ENCODE results near the gene TMEM151B.
"Not testable (repeated sequence)": the region's sequence is repeated elsewhere in the genome, so short reads cannot be mapped to it uniquely, and the experiment has no call there.

Gene TMEM151B

GRCh38 chr6:44342489-44342888 lies 72.2 kb downstream of the TMEM151B start, which contains the start of gene SPATS1:
Gene SPATS1 (plus strand): TSS chr6:44342650. CDS start chr6:44343096, 446 bp downstream.
- DNase-seq (ENCODE audit: low read depth in 2 of 2): no peak
- TF ChIP-seq CTCF (IDR thresholded peaks at IDR 0.05; ENCODE audit: low read depth, low read length): no peak
- H3K4me3 ChIP-seq (replicated peaks in 1 of 2; ENCODE audit: low read depth in 2 of 2, low read length in 2 of 2): no peak within 1 kb of the TSS

GRCh38 chr6:44346818-44347217 lies 76.6 kb downstream of the TMEM151B start:
- DNase-seq (ENCODE audit: low read depth in 2 of 2); H3K4me3 ChIP-seq (replicated peaks in 1 of 2; ENCODE audit: low read depth in 2 of 2, low read length in 2 of 2): not testable (repeated sequence)

- TF ChIP-seq CTCF (IDR thresholded peaks at IDR 0.05; ENCODE audit: low read depth, low read length): no peak
- no peak overlapping the region for H3K4me3 ChIP-seq (replicated peaks in 1 of 2; ENCODE audit: low read depth in 2 of 2, low read length in 2 of 2)
- no peak for DNase-seq (ENCODE audit: low read depth in 2 of 2)
Measured at GRCh38 chr6:44349904-44350649, 79.8 kb downstream of the TMEM151B start.

GRCh38 chr6:44350650-44350994 lies 80.4 kb downstream of the TMEM151B start:
- H3K4me3 ChIP-seq (replicated peaks in 1 of 2; ENCODE audit: low read depth in 2 of 2, low read length in 2 of 2); DNase-seq (ENCODE audit: low read depth in 2 of 2): not testable (repeated sequence)

- no peak for TF ChIP-seq CTCF (IDR thresholded peaks at IDR 0.05; ENCODE audit: low read depth, low read length)
- H3K4me3 ChIP-seq (replicated peaks in 1 of 2; ENCODE audit: low read depth in 2 of 2, low read length in 2 of 2): no peak overlapping the region
- no peak for DNase-seq (ENCODE audit: low read depth in 2 of 2)
Measured at GRCh38 chr6:44352259-44352658, 82.0 kb downstream of the TMEM151B start.

- TF ChIP-seq CTCF (IDR thresholded peaks at IDR 0.05; ENCODE audit: low read depth, low read length): no peak
Measured at GRCh38 chr6:44353336-44353735, 83.1 kb downstream of the TMEM151B start.

GRCh38 chr6:44355640-44356039 lies 85.4 kb downstream of the TMEM151B start:
- DNase-seq (ENCODE audit: low read depth in 2 of 2): no peak
- H3K4me3 ChIP-seq (replicated peaks in 1 of 2; ENCODE audit: low read depth in 2 of 2, low read length in 2 of 2): no peak overlapping the region
- no peak for TF ChIP-seq CTCF (IDR thresholded peaks at IDR 0.05; ENCODE audit: low read depth, low read length)

More at GRCh38 chr6:44353336-44353735, 83.1 kb downstream of the TMEM151B start:
- no peak for DNase-seq (ENCODE audit: low read depth in 2 of 2)
- H3K4me3 ChIP-seq (replicated peaks in 1 of 2; ENCODE audit: low read depth in 2 of 2, low read length in 2 of 2): no peak overlapping the region

GRCh38 chr6:44356487-44356886 lies 86.2 kb downstream of the TMEM151B start:
- DNase-seq (ENCODE audit: low read depth in 2 of 2): no peak
- TF ChIP-seq CTCF (IDR thresholded peaks at IDR 0.05; ENCODE audit: low read depth, low read length): no peak
- no peak overlapping the region for H3K4me3 ChIP-seq (replicated peaks in 1 of 2; ENCODE audit: low read depth in 2 of 2, low read length in 2 of 2)
